Measurements from ENCODE around the gene APOA1. TPM values are rescaled to one million over a fixed set of nuclear protein-coding genes. Genes with fewer than 3 reads are reported as not detected.

Gene APOA1
- total and polyA plus RNA-seq, 10 of the 15 experiments (the other 5 are each of a cell fraction or from before 2014, with no cell fraction given) = 0.10 to 2.4 (median 0.24) TPM; not detected in 3

DNA sequence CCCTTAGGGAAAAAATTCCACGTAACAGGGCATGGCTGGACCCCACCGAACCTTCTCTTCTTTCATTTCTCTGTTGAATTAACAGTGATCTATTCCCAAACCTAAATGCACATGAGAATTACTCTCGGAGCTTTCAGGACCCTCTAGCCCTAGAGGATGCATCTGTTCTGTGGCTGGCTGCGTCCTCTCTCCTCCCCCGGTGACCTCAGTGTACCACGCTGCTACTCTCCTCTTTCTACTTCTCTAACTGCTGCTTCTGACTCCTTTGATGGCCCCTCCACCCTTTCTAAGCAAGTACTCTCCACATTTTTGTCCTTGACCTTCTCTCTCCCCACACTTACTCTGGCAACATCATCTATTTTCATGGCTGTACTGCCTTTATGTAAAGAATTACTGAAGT, 12.1 kb upstream of the APOA1 start:
- Histone ChIP-seq H3K79me2 (ENCODE audit: control insufficient read depth, insufficient read depth, low read length) (no peaks in the 10 kb centered on the region), H3K27me3 (replicated peaks in 1 of 2; ENCODE audit: control insufficient read depth in 2 of 2, insufficient read depth in 2 of 2, low read length in 1 of 2) (no peaks in the 10 kb centered on the region), H3K4me1 (ENCODE audit: control insufficient read depth, insufficient read depth, low read length) (peaks cover 30% of the 10 kb centered on the region), H3K27ac (ENCODE audit: control insufficient read depth, insufficient read depth) (no peak overlapping the region), H3K9me3 (replicated peaks; ENCODE audit: control insufficient read depth, insufficient read depth, low read length) (no peaks in the 10 kb centered on the region), H3K36me3 (ENCODE audit: control insufficient read depth in 2 of 2, insufficient read depth in 2 of 2, low read length in 1 of 2) (peaks cover 14 to 20% of the 10 kb centered on the region in 2 experiments; a peak in 3 of 4 replicates), H3K4me2 (ENCODE audit: control insufficient read depth, insufficient read depth) (no peak overlapping the region), H3K9ac (ENCODE audit: control insufficient read depth, insufficient read depth, low read length) (no peak overlapping the region), H2AFZ (ENCODE audit: control insufficient read depth, low read depth, low read length) (no peak overlapping the region), H3K4me3 (no peak overlapping the region), H4K20me1 (ENCODE audit: control insufficient read depth, insufficient read depth) (no peaks in the 10 kb centered on the region)
- DNase-seq (ENCODE audit: low read depth, low spot score) = no peak
- ChIA-PET POLR2A (no interaction called here), CTCF (interaction anchor here (3.7 kb wide), 1 partner anchor 14 kb away, joined by 24 read pairs; no protein-coding TSS in a partner anchor), SMC1A (ENCODE audit: uncharacterized antibody, unreplicated experiment) (interaction anchor here (0.7 kb wide), 1 partner anchor 1940 kb away, joined by 3 read pairs; no protein-coding TSS in a partner anchor), RAD21 (ENCODE audit: unreplicated experiment) (interaction anchor here (0.6 kb wide), 1 partner anchor 256 kb away, joined by 3 read pairs; no protein-coding TSS in a partner anchor)
- no TSS peak for BruUV-seq (replicated peaks)
- ATAC-seq = no peak
- FAIRE-seq = no peak
- intact Hi-C loops (cut with micrococcal nuclease; ENCODE audit: unreplicated experiment) (no loop called here), in situ Hi-C loops (cut with MboI) (no loop called here)
- WGBS (ENCODE audit: insufficient coverage, insufficient replicate concordance, low lambda C conversion rate, missing lambda C conversion rate) = 90% methylated on average over 6 of the region's 6 CpGs
- TF ChIP-seq SMAD5 (IDR thresholded peaks at IDR 0.05; ENCODE audit: low read depth) (no peak), IKZF1 (conservative IDR thresholded peaks at IDR 0.05) (no peak)
- TF ChIP-seq, protein P1, sequence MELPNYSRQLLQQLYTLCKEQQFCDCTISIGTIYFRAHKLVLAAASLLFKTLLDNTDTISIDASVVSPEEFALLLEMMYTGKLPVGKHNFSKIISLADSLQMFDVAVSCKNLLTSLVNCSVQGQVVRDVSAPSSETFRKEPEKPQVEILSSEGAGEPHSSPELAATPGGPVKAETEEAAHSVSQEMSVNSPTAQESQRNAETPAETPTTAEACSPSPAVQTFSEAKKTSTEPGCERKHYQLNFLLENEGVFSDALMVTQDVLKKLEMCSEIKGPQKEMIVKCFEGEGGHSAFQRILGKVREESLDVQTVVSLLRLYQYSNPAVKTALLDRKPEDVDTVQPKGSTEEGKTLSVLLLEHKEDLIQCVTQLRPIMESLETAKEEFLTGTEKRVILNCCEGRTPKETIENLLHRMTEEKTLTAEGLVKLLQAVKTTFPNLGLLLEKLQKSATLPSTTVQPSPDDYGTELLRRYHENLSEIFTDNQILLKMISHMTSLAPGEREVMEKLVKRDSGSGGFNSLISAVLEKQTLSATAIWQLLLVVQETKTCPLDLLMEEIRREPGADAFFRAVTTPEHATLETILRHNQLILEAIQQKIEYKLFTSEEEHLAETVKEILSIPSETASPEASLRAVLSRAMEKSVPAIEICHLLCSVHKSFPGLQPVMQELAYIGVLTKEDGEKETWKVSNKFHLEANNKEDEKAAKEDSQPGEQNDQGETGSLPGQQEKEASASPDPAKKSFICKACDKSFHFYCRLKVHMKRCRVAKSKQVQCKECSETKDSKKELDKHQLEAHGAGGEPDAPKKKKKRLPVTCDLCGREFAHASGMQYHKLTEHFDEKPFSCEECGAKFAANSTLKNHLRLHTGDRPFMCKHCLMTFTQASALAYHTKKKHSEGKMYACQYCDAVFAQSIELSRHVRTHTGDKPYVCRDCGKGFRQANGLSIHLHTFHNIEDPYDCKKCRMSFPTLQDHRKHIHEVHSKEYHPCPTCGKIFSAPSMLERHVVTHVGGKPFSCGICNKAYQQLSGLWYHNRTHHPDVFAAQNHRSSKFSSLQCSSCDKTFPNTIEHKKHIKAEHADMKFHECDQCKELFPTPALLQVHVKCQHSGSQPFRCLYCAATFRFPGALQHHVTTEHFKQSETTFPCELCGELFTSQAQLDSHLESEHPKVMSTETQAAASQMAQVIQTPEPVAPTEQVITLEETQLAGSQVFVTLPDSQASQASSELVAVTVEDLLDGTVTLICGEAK (IDR thresholded peaks at IDR 0.05; ENCODE audit: borderline replicate concordance) = no peak
- TF ChIP-seq, protein P2, sequence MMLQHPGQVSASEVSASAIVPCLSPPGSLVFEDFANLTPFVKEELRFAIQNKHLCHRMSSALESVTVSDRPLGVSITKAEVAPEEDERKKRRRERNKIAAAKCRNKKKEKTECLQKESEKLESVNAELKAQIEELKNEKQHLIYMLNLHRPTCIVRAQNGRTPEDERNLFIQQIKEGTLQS (IDR thresholded peaks at IDR 0.05; ENCODE audit: borderline replicate concordance, extremely low read depth, low read depth, low read length) = no peak
